GM23338 (cell line): Measurements from ENCODE around the gene MROH7.

Experiments
- CREB1 ChIP-seq: fragments of 250-450 bp; sonication (Bioruptor Pico); IDR thresholded peaks from 2 replicates; pipeline ENCODE4 v1.5.0; 2020; ENCODE audit warnings: low read depth, mild to moderate bottlenecking, moderate library complexity
- ETS1 ChIP-seq: IDR thresholded peaks from 2 replicates; pipeline ENCODE4 v1.6.1; 2016; ENCODE audit warnings: antibody characterized with exemption
- EZH2 ChIP-seq: fragments of 200-600 bp; sonication (generic); IDR thresholded peaks from one replicate; pipeline ENCODE4 v1.8.0; 2017; ENCODE audit warnings: antibody characterized with exemption, mild to moderate bottlenecking, low read depth; ENCODE audit not compliant: unreplicated experiment
- EZH2phosphoT487 ChIP-seq: fragments of 200-600 bp; sonication (generic); IDR thresholded peaks from one replicate; pipeline ENCODE4 v1.8.1; 2018; ENCODE audit warnings: antibody characterized with exemption; ENCODE audit not compliant: unreplicated experiment
- JUNB ChIP-seq: IDR thresholded peaks from one replicate; pipeline ENCODE4 v1.6.1; 2016; ENCODE audit warnings: antibody characterized with exemption; ENCODE audit not compliant: unreplicated experiment
- POLR2AphosphoS5 ChIP-seq: IDR thresholded peaks from 2 replicates; pipeline ENCODE4 v1.6.1; 2016; ENCODE audit warnings: antibody characterized with exemption, low read depth
- REST ChIP-seq: IDR thresholded peaks from one replicate; pipeline ENCODE4 v1.6.1; 2018; ENCODE audit warnings: antibody characterized with exemption; ENCODE audit not compliant: unreplicated experiment
- STAT1 ChIP-seq: IDR thresholded peaks from one replicate; pipeline ENCODE4 v1.6.1; 2016; ENCODE audit warnings: antibody characterized with exemption; ENCODE audit not compliant: unreplicated experiment
- ZNF114 ChIP-seq: fragments of 250-450 bp; sonication (Bioruptor Pico); IDR thresholded peaks from 2 replicates; pipeline ENCODE4 v1.5.0; 2020; ENCODE audit warnings: mild to moderate bottlenecking, moderate library complexity
- ZNF331 ChIP-seq: fragments of 250-450 bp; sonication (Bioruptor Pico); IDR thresholded peaks from 2 replicates; pipeline ENCODE4 v1.5.0; 2020; ENCODE audit warnings: low read depth, mild to moderate bottlenecking, moderate library complexity
- ZNF462 ChIP-seq: fragments of 250-450 bp; sonication (Bioruptor Pico); IDR thresholded peaks from 2 replicates; pipeline ENCODE4 v1.5.0; 2020; ENCODE audit warnings: mild to moderate bottlenecking, moderate library complexity
- TF ChIP-seq, protein P1 (sequence below), 2 experiments: fragments of 200-600 bp in 1 of 2; sonication (generic) in 1 of 2; conservative IDR thresholded peaks; 2 replicates each; pipeline versions ENCODE4 v1.5.1 to v1.6.1; 2016 to 2017; ENCODE audit warnings: antibody characterized with exemption in 2 of 2, low read depth in 2 of 2, mild to moderate bottlenecking in 2 of 2, moderate library complexity in 1 of 2

- TF ChIP-seq, protein P1, sequence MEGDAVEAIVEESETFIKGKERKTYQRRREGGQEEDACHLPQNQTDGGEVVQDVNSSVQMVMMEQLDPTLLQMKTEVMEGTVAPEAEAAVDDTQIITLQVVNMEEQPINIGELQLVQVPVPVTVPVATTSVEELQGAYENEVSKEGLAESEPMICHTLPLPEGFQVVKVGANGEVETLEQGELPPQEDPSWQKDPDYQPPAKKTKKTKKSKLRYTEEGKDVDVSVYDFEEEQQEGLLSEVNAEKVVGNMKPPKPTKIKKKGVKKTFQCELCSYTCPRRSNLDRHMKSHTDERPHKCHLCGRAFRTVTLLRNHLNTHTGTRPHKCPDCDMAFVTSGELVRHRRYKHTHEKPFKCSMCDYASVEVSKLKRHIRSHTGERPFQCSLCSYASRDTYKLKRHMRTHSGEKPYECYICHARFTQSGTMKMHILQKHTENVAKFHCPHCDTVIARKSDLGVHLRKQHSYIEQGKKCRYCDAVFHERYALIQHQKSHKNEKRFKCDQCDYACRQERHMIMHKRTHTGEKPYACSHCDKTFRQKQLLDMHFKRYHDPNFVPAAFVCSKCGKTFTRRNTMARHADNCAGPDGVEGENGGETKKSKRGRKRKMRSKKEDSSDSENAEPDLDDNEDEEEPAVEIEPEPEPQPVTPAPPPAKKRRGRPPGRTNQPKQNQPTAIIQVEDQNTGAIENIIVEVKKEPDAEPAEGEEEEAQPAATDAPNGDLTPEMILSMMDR (conservative IDR thresholded peaks at IDR 0.05; ENCODE audit: low read depth in 2 of 2): no peak
- TF ChIP-seq JUNB: no peak
- no peak for TF ChIP-seq EZH2
- TF ChIP-seq POLR2AphosphoS5: no peak
- TF ChIP-seq REST: no peak
- no peak for TF ChIP-seq ZNF114
- TF ChIP-seq EZH2phosphoT487: no peak
- TF ChIP-seq CREB1 (CRISPR knock-in tag): no peak
- no peak for TF ChIP-seq ETS1
- TF ChIP-seq STAT1: no peak
- no peak for TF ChIP-seq ZNF462 (CRISPR knock-in tag)
- no peak for TF ChIP-seq ZNF331 (CRISPR knock-in tag)
Observed at GRCh38 chr1:54604572-54605370, 36.8 kb upstream of the MROH7 start.
